Suprapubic skin (tissue), 4 donors: ENCODE measurements around the gene SLC24A4.

Experiments
- CTCF ChIP-seq, 2 donors: fragments of 200-600 bp in 1 of 2; fragments of 450-650 bp in 1 of 2; sonication (generic) in 1 of 2; IDR thresholded peaks; one replicate each; pipeline ENCODE4 v1.5.1; 2016 to 2019; ENCODE audit warnings: antibody characterized with exemption in 2 of 2, mild to moderate bottlenecking in 1 of 2, moderate library complexity in 1 of 2
- POLR2A ChIP-seq, 2 donors: fragments of 450-650 bp; IDR thresholded peaks; one replicate each; pipeline ENCODE4 v1.6.1; 2017; ENCODE audit warnings: antibody characterized with exemption in 2 of 2, mild to moderate bottlenecking in 2 of 2, moderate library complexity in 2 of 2
- POLR2AphosphoS5 ChIP-seq, 3 donors: sonication (generic); formaldehyde crosslinking; IDR thresholded peaks; one replicate each; pipeline ENCODE4 v1.6.1; 2017; ENCODE audit warnings: antibody characterized with exemption in 3 of 3

GRCh38 chr14:92334050-92334449 is 11.1 kb downstream of the SLC24A4 start:
- TF ChIP-seq CTCF (IDR thresholded peaks at IDR 0.05) (no peak), POLR2A (IDR thresholded peaks at IDR 0.05) (no peak), POLR2AphosphoS5 (IDR thresholded peaks at IDR 0.05) (no peak)
